ENCODE data around the gene SERPINI1. TPM values are rescaled to one million over a fixed set of nuclear protein-coding genes. Genes with fewer than 3 reads are reported as not detected.

Gene SERPINI1
- total and polyA plus RNA-seq, 3 donors from 2014 or later = 13.3 to 24.0 (median 17.6) TPM

DNA sequence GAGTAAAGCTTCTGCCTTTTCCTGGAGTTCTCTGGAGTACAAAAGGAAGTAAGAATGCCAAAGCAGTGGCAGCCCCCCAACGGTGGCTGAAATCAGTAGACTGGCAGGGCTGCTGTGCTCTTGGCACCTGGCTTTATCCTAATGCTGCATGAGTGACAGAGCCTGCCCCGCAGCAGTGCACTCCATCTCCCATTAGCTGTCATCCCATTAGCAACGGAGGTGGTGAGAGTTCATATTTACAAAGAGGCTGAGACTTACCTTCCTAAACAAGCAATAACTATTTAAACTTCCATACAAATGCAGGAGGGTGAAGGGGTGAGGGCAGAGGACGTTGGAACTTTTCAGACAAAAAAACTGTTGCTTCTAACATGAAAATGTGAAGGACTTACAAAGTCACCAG lies 51.9 kb downstream of the SERPINI1 start:
- no peak for DNase-seq
- Histone ChIP-seq H3K4me1 (no peaks in the 10 kb centered on the region), H3K27ac (no peak overlapping the region), H3K36me3 (ENCODE audit: low read depth, missing control alignments) (no peaks in the 10 kb centered on the region), H3K9me3 (no peaks in the 10 kb centered on the region), H3K4me3 (no peak overlapping the region), H3K27me3 (no peaks in the 10 kb centered on the region)
- TF ChIP-seq, protein P1, sequence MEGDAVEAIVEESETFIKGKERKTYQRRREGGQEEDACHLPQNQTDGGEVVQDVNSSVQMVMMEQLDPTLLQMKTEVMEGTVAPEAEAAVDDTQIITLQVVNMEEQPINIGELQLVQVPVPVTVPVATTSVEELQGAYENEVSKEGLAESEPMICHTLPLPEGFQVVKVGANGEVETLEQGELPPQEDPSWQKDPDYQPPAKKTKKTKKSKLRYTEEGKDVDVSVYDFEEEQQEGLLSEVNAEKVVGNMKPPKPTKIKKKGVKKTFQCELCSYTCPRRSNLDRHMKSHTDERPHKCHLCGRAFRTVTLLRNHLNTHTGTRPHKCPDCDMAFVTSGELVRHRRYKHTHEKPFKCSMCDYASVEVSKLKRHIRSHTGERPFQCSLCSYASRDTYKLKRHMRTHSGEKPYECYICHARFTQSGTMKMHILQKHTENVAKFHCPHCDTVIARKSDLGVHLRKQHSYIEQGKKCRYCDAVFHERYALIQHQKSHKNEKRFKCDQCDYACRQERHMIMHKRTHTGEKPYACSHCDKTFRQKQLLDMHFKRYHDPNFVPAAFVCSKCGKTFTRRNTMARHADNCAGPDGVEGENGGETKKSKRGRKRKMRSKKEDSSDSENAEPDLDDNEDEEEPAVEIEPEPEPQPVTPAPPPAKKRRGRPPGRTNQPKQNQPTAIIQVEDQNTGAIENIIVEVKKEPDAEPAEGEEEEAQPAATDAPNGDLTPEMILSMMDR (IDR thresholded peaks at IDR 0.05) = no peak
- TF ChIP-seq POLR2A (IDR thresholded peaks at IDR 0.05) = no peak
- intact Hi-C loops (cut with DNase I; ENCODE audit: low total_unique reads) = no loop called here
- 51 to 68% methylated on average over 4 of the region's 4 CpGs for WGBS, 2 donors

DNA sequence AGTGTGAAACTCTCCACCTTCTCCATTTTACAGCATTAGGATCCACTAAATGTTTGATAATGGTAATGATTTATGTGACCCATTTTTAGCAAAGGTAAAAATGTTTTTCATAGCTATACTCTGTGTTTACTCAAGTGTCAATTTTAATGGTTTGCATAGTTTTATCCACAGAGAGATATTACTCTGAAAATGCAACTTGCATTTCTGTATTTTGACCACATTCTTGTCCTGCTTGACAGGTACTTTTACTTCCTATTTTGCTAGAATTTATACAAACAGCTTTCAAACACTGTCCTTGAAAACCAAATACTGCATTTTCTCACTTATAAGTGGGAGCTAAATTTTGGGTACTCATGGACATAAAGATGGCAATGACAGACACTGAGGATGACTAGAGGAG lies 62.9 kb downstream of the SERPINI1 start:
- Histone ChIP-seq H3K4me1 (no peaks in the 10 kb centered on the region), H3K27me3 (no peaks in the 10 kb centered on the region), H3K36me3 (ENCODE audit: low read depth, missing control alignments) (no peaks in the 10 kb centered on the region), H3K9me3 (no peaks in the 10 kb centered on the region), H3K27ac (no peak overlapping the region), H3K4me3 (no peak overlapping the region)
- no peak for DNase-seq
- intact Hi-C loops (cut with DNase I; ENCODE audit: low total_unique reads) = no loop called here
- TF ChIP-seq, protein P1 (IDR thresholded peaks at IDR 0.05) = no peak
- TF ChIP-seq POLR2A (IDR thresholded peaks at IDR 0.05) = no peak

DNA sequence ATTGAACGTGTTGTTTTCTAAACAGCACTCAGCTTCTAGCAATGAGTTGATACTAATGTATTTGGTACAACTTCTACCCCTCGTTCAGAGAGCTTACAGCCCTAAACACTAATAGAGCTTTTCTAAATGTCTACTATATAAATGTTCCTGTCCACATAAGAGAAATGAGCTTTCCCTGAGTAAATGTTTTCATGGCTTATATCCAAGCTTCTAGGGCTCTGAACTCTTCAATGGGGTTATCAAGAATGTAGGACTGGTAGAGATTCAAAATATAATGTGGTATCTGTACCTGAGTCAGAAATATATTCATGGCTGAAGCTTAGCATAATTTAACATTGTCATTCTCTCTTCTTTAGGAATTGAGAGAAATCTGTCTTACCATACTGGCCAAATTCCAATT lies 73.4 kb downstream of the SERPINI1 start:
- no peaks in the 10 kb centered on the region for H3K36me3 ChIP-seq (ENCODE audit: low read depth, missing control alignments)
- no peak overlapping the region for H3K4me3 ChIP-seq
- H3K9me3 ChIP-seq = no peaks in the 10 kb centered on the region
- no peak overlapping the region for H3K27ac ChIP-seq
- no peaks in the 10 kb centered on the region for H3K4me1 ChIP-seq
- no peak for DNase-seq
- H3K27me3 ChIP-seq = no peaks in the 10 kb centered on the region
- TF ChIP-seq POLR2A (IDR thresholded peaks at IDR 0.05) = no peak
- TF ChIP-seq, protein P1 (IDR thresholded peaks at IDR 0.05) = no peak
- WGBS, 2 donors = 62 to 66% methylated on average over 2 of the region's 2 CpGs
- intact Hi-C loops (cut with DNase I; ENCODE audit: low total_unique reads) = no loop called here

DNA sequence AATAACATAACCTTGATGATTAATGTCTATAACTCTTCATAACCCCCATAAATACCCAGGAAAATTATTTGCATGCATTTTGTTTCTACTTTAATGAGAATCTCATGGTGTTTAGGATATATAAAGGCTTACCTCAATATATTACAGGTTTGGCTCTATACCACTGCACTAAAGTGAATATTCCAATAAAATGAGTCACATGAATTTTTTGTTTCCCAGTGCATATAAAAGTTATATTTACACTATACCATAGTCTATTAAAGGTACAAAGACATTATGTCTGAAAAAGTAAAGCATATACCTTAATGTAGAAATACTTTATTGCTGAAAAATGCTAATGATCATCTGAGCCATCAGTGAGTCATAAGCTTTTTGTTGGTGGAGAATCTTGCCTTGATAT lies 74.7 kb downstream of the SERPINI1 start:
- H3K4me1 ChIP-seq = peaks cover 4% of the 10 kb centered on the region
- H3K27ac ChIP-seq = no peak overlapping the region
- H3K9me3 ChIP-seq = no peaks in the 10 kb centered on the region
- no peak for TF ChIP-seq POLR2A (IDR thresholded peaks at IDR 0.05)
- TF ChIP-seq, protein P1 (IDR thresholded peaks at IDR 0.05) = no peak
- no peaks in the 10 kb centered on the region for H3K27me3 ChIP-seq
- H3K4me3 ChIP-seq = no peak overlapping the region
- DNase-seq = no peak
- intact Hi-C loops (cut with DNase I; ENCODE audit: low total_unique reads) = no loop called here
- H3K36me3 ChIP-seq (ENCODE audit: low read depth, missing control alignments) = no peaks in the 10 kb centered on the region

DNA sequence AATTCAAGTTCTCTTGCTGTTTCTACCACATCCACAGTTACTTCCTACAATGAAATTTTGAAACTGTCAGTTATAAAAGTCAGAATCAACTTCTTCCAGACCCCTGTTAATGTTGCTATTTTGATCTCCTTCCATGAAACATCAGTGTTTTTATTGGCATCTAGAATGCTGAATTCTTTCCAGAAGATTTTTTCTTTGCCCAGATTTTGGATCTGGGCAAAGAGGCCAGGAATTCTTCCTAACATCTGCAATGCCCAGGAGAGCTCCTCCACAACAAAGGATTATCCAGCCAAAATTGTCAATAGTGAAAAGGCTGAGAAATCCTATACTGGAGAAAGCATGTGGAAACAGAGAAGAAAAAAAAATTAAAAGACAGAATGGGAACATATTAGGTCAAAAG lies 75.5 kb downstream of the SERPINI1 start:
- Histone ChIP-seq H3K9me3 (no peaks in the 10 kb centered on the region), H3K36me3 (ENCODE audit: low read depth, missing control alignments) (no peaks in the 10 kb centered on the region), H3K4me1 (peaks cover 4% of the 10 kb centered on the region), H3K27me3 (no peaks in the 10 kb centered on the region), H3K27ac (no peak overlapping the region), H3K4me3 (no peak overlapping the region)
- TF ChIP-seq, protein P1 (IDR thresholded peaks at IDR 0.05) = no peak
- TF ChIP-seq POLR2A (IDR thresholded peaks at IDR 0.05) = no peak
- DNase-seq = no peak
- intact Hi-C loops (cut with DNase I; ENCODE audit: low total_unique reads) = no loop called here

All from testis (tissue), 3 donors.